Endothelial cell of umbilical vein (primary cell): ENCODE results near the gene ZNF284. TPM values are rescaled to one million over a fixed set of nuclear protein-coding genes. Genes with fewer than 3 reads are reported as not detected.

Source experiments
- BruUV-seq: library from RNA; stranded (reverse); fragments of 400-500 nt; replicated peaks from 2 replicates; lab custom pipeline; 2021; lab: Mats Ljungman, UMichigan
- CTCF ChIA-PET: fragments of 300-600, 350-600 bp; sonication (Branson Sonifier 250); formaldehyde crosslinking; loops from one replicate; lab custom pipeline; 2021; ENCODE audit warnings: antibody characterized with exemption, inconsistent platforms; lab: Charles Lee
- POLR2A ChIA-PET: fragments of 300-600, 350-600 bp; sonication (Branson Sonifier 250); formaldehyde crosslinking; loops from one replicate; lab custom pipeline; 2021; ENCODE audit warnings: antibody characterized with exemption, inconsistent platforms; lab: Charles Lee
- DNase-seq: peaks from one replicate; pipeline ENCODE4 v3.0.0-alpha.2; 2011; ENCODE audit warnings: low read depth, low spot score
- FAIRE-seq: peaks from 2 replicates; lab custom pipeline; 2011; peaks lifted over from hg19 to GRCh38; lab: Jason Lieb, UNC
- H2AFZ ChIP-seq: 2 replicates; pipeline ENCODE4 v1.6.0; 2012; ENCODE audit warnings: low read depth, low read length, control low read depth, inconsistent platforms
- H3K27ac ChIP-seq: 2 replicates; pipeline ENCODE4 v1.5.1; 2011; ENCODE audit warnings: low read depth, mild to moderate bottlenecking, control low read depth, low read length, moderate library complexity; ENCODE audit not compliant: insufficient read depth
- H3K27me3 ChIP-seq, 2 experiments: 2 replicates each; pipeline versions ENCODE4 v1.6.0 to v1.6.1; 2011; ENCODE audit warnings: low read length in 2 of 2, mixed read lengths in 1 of 2; ENCODE audit not compliant: control insufficient read depth in 2 of 2, insufficient read depth in 2 of 2
- H3K36me3 ChIP-seq, 2 experiments: 2 replicates in 1 of 2; 3 replicates in 1 of 2; pipeline ENCODE4 v1.5.1; 2011; ENCODE audit warnings: low read length in 2 of 2, mild to moderate bottlenecking in 1 of 2, moderate library complexity in 1 of 2; ENCODE audit not compliant: control insufficient read depth in 2 of 2, insufficient read depth in 2 of 2; ENCODE audit errors: extremely low read depth in 1 of 2
- H3K4me1 ChIP-seq: 3 replicates; pipeline ENCODE4 v1.5.1; 2011; ENCODE audit warnings: mild to moderate bottlenecking, low read length; ENCODE audit not compliant: control insufficient read depth, insufficient read depth; ENCODE audit errors: extremely low read depth
- H3K4me2 ChIP-seq: 2 replicates; pipeline ENCODE4 v1.6.1; 2011; ENCODE audit warnings: low read length, control low read depth, mixed read lengths; ENCODE audit not compliant: insufficient read depth
- H3K4me3 ChIP-seq, 3 experiments: fragments of 200-600 bp in 1 of 3; sonication (generic), shearing (Covaris generic) in 1 of 3; replicated peaks in 1 of 3; 2 replicates each; pipeline ENCODE4 v1.5.1; 2011 to 2016; ENCODE audit warnings: control low read depth in 3 of 3, low read length in 3 of 3, mild to moderate bottlenecking in 2 of 3, inconsistent platforms in 1 of 3, low read depth in 1 of 3, moderate library complexity in 1 of 3; ENCODE audit not compliant: insufficient read depth in 1 of 3
- H3K79me2 ChIP-seq: 2 replicates; pipeline ENCODE4 v1.6.0; 2012; ENCODE audit warnings: low read length, inconsistent platforms; ENCODE audit not compliant: control insufficient read depth, insufficient read depth
- H3K9ac ChIP-seq: replicated peaks from 2 replicates; pipeline ENCODE3; 2011; ENCODE audit warnings: low read length, control low read depth; ENCODE audit not compliant: insufficient read depth; ENCODE audit errors: extremely low read depth
- H3K9me1 ChIP-seq: replicated peaks from 3 replicates; pipeline ENCODE4 v1.6.0; 2011; ENCODE audit warnings: mild to moderate bottlenecking, low read length; ENCODE audit not compliant: control insufficient read depth, insufficient read depth; ENCODE audit errors: extremely low read depth
- H3K9me3 ChIP-seq: replicated peaks from 2 replicates; pipeline ENCODE4 v1.5.1; 2012; ENCODE audit warnings: low read length, inconsistent platforms; ENCODE audit not compliant: control insufficient read depth, insufficient read depth
- H4K20me1 ChIP-seq: replicated peaks from 2 replicates; pipeline ENCODE3; 2011; ENCODE audit warnings: mild to moderate bottlenecking, low read length; ENCODE audit not compliant: control insufficient read depth, insufficient read depth; ENCODE audit errors: extremely low read depth
- CTCF ChIP-seq, 2 donors: IDR thresholded peaks; 1 replicate in 1 of 2; 2 replicates in 1 of 2; pipeline ENCODE4 v1.5.1; 2011; ENCODE audit warnings: low read length in 2 of 2, mild to moderate bottlenecking in 2 of 2, moderate library complexity in 2 of 2, control low read depth in 1 of 2, inconsistent platforms in 1 of 2, low read depth in 1 of 2; ENCODE audit not compliant: insufficient read depth in 1 of 2; ENCODE audit errors: extremely low read depth in 1 of 2
- EZH2 ChIP-seq: IDR thresholded peaks from 2 replicates; pipeline ENCODE4 v1.6.1; 2012; ENCODE audit warnings: borderline replicate concordance, low read depth, mild to moderate bottlenecking, moderate library complexity, low read length, inconsistent platforms; ENCODE audit not compliant: severe bottlenecking
- FOS ChIP-seq: IDR thresholded peaks from 2 replicates; pipeline ENCODE4 v1.6.1; 2011; ENCODE audit warnings: mild to moderate bottlenecking, low read length, moderate library complexity, borderline replicate concordance; ENCODE audit not compliant: insufficient read depth
- GATA2 ChIP-seq: IDR thresholded peaks from 2 replicates; pipeline ENCODE4 v1.7.0; 2011; ENCODE audit warnings: low read depth, mild to moderate bottlenecking, moderate library complexity, mixed read lengths, low read length; ENCODE audit not compliant: insufficient read length, insufficient read depth
- JUN ChIP-seq: IDR thresholded peaks from 2 replicates; pipeline ENCODE4 v1.6.1; 2011; ENCODE audit warnings: borderline replicate concordance, low read depth; ENCODE audit not compliant: insufficient read length, insufficient read depth
- MAX ChIP-seq: IDR thresholded peaks from 2 replicates; pipeline ENCODE4 v1.6.1; 2011; ENCODE audit not compliant: insufficient read depth, insufficient read length
- MYC ChIP-seq: IDR thresholded peaks from one replicate; pipeline ENCODE4 v1.6.1; 2011; ENCODE audit warnings: mild to moderate bottlenecking, low read depth, low read length
- POLR2A ChIP-seq: IDR thresholded peaks from 2 replicates; pipeline ENCODE4 v1.6.1; 2012; ENCODE audit warnings: low read depth, mild to moderate bottlenecking, control low read depth, low read length
- POLR2AphosphoS5 ChIP-seq: IDR thresholded peaks from 2 replicates; pipeline ENCODE4 v1.6.1; 2012; ENCODE audit warnings: low read depth, mild to moderate bottlenecking, control low read depth, low read length, moderate library complexity; ENCODE audit not compliant: insufficient read depth
- dilution Hi-C: fragments of 300-500 bp; cut with MboI; formaldehyde crosslinking; loops from one replicate; pipeline ENCODE4 v1.15.0; 2019; ENCODE audit warnings: low sequenced_read_pairs; ENCODE audit not compliant: extremely low pct_ligation_motif_present
- intact Hi-C: fragments of 100-400 bp; cut with micrococcal nuclease; formaldehyde crosslinking; loops from one replicate; pipeline ENCODE4 v1.10.0; 2022
- polyA plus RNA-seq, 4 experiments: library from polyadenylated mRNA; depleted of rRNA in 3 of 4; stranded (reverse) in 3 of 4; unstranded in 1 of 4; fragments of >200 nt; gene quantifications; 2 replicates each; pipeline versions ENCODE4 v1.2.1 to v1.2.3, GENCODE V29; 2011 to 2012; ENCODE audit warnings: missing spikeins in 1 of 4
- total RNA-seq: library from RNA; stranded (reverse); gene quantifications from 2 replicates; pipeline ENCODE4 v1.2.3, GENCODE V29; 2021

The ZNF284 gene
- total and polyA plus RNA-seq, 2 donors (not counting 3 experiments of a cell fraction or from before 2014, with no cell fraction given): 0.98 to 2.4 TPM

- Histone ChIP-seq H3K27me3 (peaks cover 2 to 3% of the 10 kb centered on the region in 2 experiments), H3K79me2 (no peaks in the 10 kb centered on the region), H3K27ac (peak within 1 kb of the TSS; percentile 70), H3K9me3 (no peaks in the 10 kb centered on the region), H2AFZ (peak within 1 kb of the TSS; percentile 99), H3K9ac (peak within 1 kb of the TSS; percentile 81), H3K4me2 (peak within 1 kb of the TSS; percentile 93), H3K4me1 (no peaks in the 10 kb centered on the region), H3K36me3 (peaks cover 6 to 11% of the 10 kb centered on the region in 2 experiments), H3K4me3 (peak within 1 kb of the TSS; percentile 76 to 91 (median 88)), H4K20me1 (no peaks in the 10 kb centered on the region), H3K9me1 (no peaks in the 10 kb centered on the region)
- TSS peak; percentile 70 for BruUV-seq
- DNase-seq (peak; percentile 88), FAIRE-seq (peak; percentile 85)
- POLR2A ChIA-PET: interaction anchor here (0.6 kb wide), 1 partner anchor 143 kb away, joined by 12 read pairs; no protein-coding TSS in a partner anchor
- TF ChIP-seq CTCF (IDR thresholded peaks at IDR 0.05; ENCODE audit: extremely low read depth in 1 of 2, insufficient read depth in 1 of 2, low read depth in 1 of 2, low read length in 2 of 2): no peak
- peak; percentile 61 for TF ChIP-seq POLR2A
- TF ChIP-seq GATA2: no peak
- no peak for TF ChIP-seq POLR2AphosphoS5
- TF ChIP-seq EZH2: no peak
- no peak for TF ChIP-seq MAX
- TF ChIP-seq MYC: no peak
- peak; percentile 43 for TF ChIP-seq FOS
- TF ChIP-seq JUN: no peak
- dilution Hi-C loops (no loop called here), intact Hi-C loops (loop anchor here (1.0 to 2.0 kb wide), 4 partner anchors 23 to 88 kb away; partner anchors contain the start of genes ZNF221, ZNF225 and ZNF230)
- CTCF ChIA-PET: no interaction called here
These were observed 46.6 kb upstream of the ZNF284 start, which contains the start of gene ZNF222 for GRCh38 chr19:44025217-44025936. ZNF222 (plus strand) TSS chr19:44025379; CDS start chr19:44025437, 58 bp downstream.
